ENCODE data around the gene ANKRD28. TPM values are rescaled to one million over a fixed set of nuclear protein-coding genes. Genes with fewer than 3 reads are reported as not detected.

The ANKRD28 gene
- total and polyA plus RNA-seq, 2 of the 8 experiments (the other 6 are each of a cell fraction or from before 2014, with no cell fraction given): 39.1 to 61.7 TPM

- FAIRE-seq: no peak
- H2BK12ac ChIP-seq (ENCODE audit: low read depth, low read length): no peak overlapping the region
- CTCF ChIA-PET (ENCODE audit: partially characterized antibody): no interaction called here
Observed at GRCh38 chr3:15649341-15649740, 148.4 kb downstream of the ANKRD28 start.

More at GRCh38 chr3:15649341-15649740, 148.4 kb downstream of the ANKRD28 start:
- H3K4ac ChIP-seq (replicated peaks; ENCODE audit: insufficient read length, low read depth, low read length): no peak overlapping the region
- H2BK5ac ChIP-seq (ENCODE audit: low read depth, low read length): no peak overlapping the region
- H4K20me1 ChIP-seq (replicated peaks in 1 of 2; ENCODE audit: control insufficient read depth in 1 of 2, insufficient read depth in 2 of 2, low read length in 2 of 2): no peaks in the 10 kb centered on the region
- H3K79me1 ChIP-seq (ENCODE audit: low read depth, low read length): no peaks in the 10 kb centered on the region
- peaks cover 0 to 9% (median 5%) of the 10 kb centered on the region in 4 experiments; a peak in 4 of 7 replicates for H3K4me1 ChIP-seq (replicated peaks in 1 of 4; ENCODE audit: control insufficient read depth in 3 of 4, insufficient read depth in 4 of 4, low read length in 3 of 4)
- no peak overlapping the region for H3K27ac ChIP-seq (ENCODE audit: low read depth, low read length)
- no peak overlapping the region for H3K9ac ChIP-seq (replicated peaks in 1 of 4; ENCODE audit: extremely low read depth in 1 of 4, low read depth in 3 of 4, low read length in 3 of 4)
- 95% methylated on average over 3 of the region's 3 CpGs; no CpG with 5 or more reads in 1 of the 2 experiments for WGBS, 2 experiments (ENCODE audit: extremely low coverage in 1 of 2, insufficient coverage in 1 of 2, insufficient read length in 1 of 2, insufficient replicate concordance in 2 of 2, low coverage in 1 of 2, low lambda C conversion rate in 2 of 2, missing lambda C conversion rate in 1 of 2)
- no peaks in the 10 kb centered on the region for H3K79me2 ChIP-seq (ENCODE audit: control insufficient read depth in 1 of 2, insufficient read depth in 2 of 2, low read length in 2 of 2)
- H2BK15ac ChIP-seq (ENCODE audit: low read length): no peak overlapping the region
- DNase-seq (ENCODE audit: low read depth in 1 of 2, low spot score in 2 of 2): no peak
- POLR2A ChIA-PET (ENCODE audit: partially characterized antibody): interaction anchor here (0.8 to 2.6 kb wide), 2 partner anchors 14 to 16 kb away, joined by 3 to 7 read pairs; no protein-coding TSS in a partner anchor
- H3K4me3 ChIP-seq (ENCODE audit: extremely low read depth in 1 of 4, insufficient read depth in 2 of 4, low read depth in 3 of 4, low read length in 4 of 4): no peak overlapping the region
- no peak overlapping the region for H3K14ac ChIP-seq (ENCODE audit: insufficient read length)
- H3K23ac ChIP-seq (ENCODE audit: insufficient read length): no peak overlapping the region
- H3K18ac ChIP-seq (ENCODE audit: extremely low read depth, low read length): no peak overlapping the region
- no peak overlapping the region for H3K56ac ChIP-seq (replicated peaks; ENCODE audit: insufficient read length, low read depth, low read length)
- H2AFZ ChIP-seq (ENCODE audit: low read length): no peak overlapping the region
- peaks cover 0 to 3% (median 1%) of the 10 kb centered on the region in 4 experiments; a peak in 2 of 8 replicates for H3K36me3 ChIP-seq (ENCODE audit: control insufficient read depth in 2 of 4, insufficient read depth in 4 of 4, low read length in 3 of 4)
- TF ChIP-seq RAD21 (IDR thresholded peaks at IDR 0.05 in 1 of 2, conservative IDR thresholded peaks at IDR 0.05 in 1 of 2; ENCODE audit: low read depth in 2 of 2, low read length in 2 of 2) (no peak), SAP30 (IDR thresholded peaks at IDR 0.05; ENCODE audit: insufficient read depth, insufficient replicate concordance, low read length) (no peak), EZH2 (IDR thresholded peaks at IDR 0.05; ENCODE audit: low read depth, low read length, severe bottlenecking) (no peak), SP1 (IDR thresholded peaks at IDR 0.05; ENCODE audit: low read depth, low read length) (no peak), POLR2A (IDR thresholded peaks at IDR 0.05; ENCODE audit: control extremely low read depth in 1 of 2, low read depth in 2 of 2, low read length in 2 of 2) (no peak), CHD2 (IDR thresholded peaks at IDR 0.05; ENCODE audit: low read length) (no peak), CBX8 (IDR thresholded peaks at IDR 0.05; ENCODE audit: borderline replicate concordance, low read depth, low read length) (no peak), RBBP5 (IDR thresholded peaks at IDR 0.05; ENCODE audit: borderline replicate concordance, low read depth, low read length) (no peak), GABPA (IDR thresholded peaks at IDR 0.05; ENCODE audit: borderline replicate concordance, insufficient read depth, low read length) (no peak), SP4 (IDR thresholded peaks at IDR 0.05; ENCODE audit: low read length) (no peak)
- H2BK120ac ChIP-seq (replicated peaks; ENCODE audit: low read depth, low read length): no peak overlapping the region
- no peak overlapping the region for H4K5ac ChIP-seq (ENCODE audit: insufficient read length, low read depth, low read length)
- no peak overlapping the region for H4K8ac ChIP-seq (ENCODE audit: extremely low read depth, insufficient read depth, low read length)
- H2AK5ac ChIP-seq (ENCODE audit: low read depth, low read length): no peak overlapping the region
- no peak overlapping the region for H2BK20ac ChIP-seq (ENCODE audit: low read length)
- no peak overlapping the region for H3K4me2 ChIP-seq (ENCODE audit: insufficient read depth in 1 of 2, low read depth in 2 of 2, low read length in 2 of 2)
- no peaks in the 10 kb centered on the region for H3K9me3 ChIP-seq (ENCODE audit: insufficient read depth in 2 of 2, low read depth in 1 of 2, low read length in 1 of 2)
- no peak overlapping the region for H4K91ac ChIP-seq (replicated peaks; ENCODE audit: insufficient read length, low read length)
- H3K27me3 ChIP-seq (replicated peaks in 1 of 4; ENCODE audit: control insufficient read depth in 3 of 4, extremely low read depth in 1 of 4, insufficient read depth in 3 of 4, low read length in 3 of 4): no peaks in the 10 kb centered on the region; a peak in 1 of 7 replicates
- H3K23me2 ChIP-seq (ENCODE audit: low read depth, low read length): no peaks in the 10 kb centered on the region
